GM21529 (cell line): ENCODE data around the gene ST6GALNAC5.
A peak's percentile ranks its signal among the peaks of the same experiment; 100 is the strongest.
"Not testable (repeated sequence)": the region's sequence is repeated elsewhere in the genome, so short reads cannot be mapped to it uniquely, and the experiment has no call there.

Experiments
- ATAC-seq: cut with Tn5 transposase; IDR thresholded peaks from one replicate; pipeline ENCODE4 v1.9.1; 2021; ENCODE audit not compliant: unreplicated experiment

The ST6GALNAC5 gene

GRCh38 chr1:76865696-76866286, 1.5 kb upstream of the ST6GALNAC5 start:
- no peak for ATAC-seq

GRCh38 chr1:76866566-76866965, 714 bp upstream of the ST6GALNAC5 start:
- ATAC-seq: no peak

- ATAC-seq: peak; percentile 45
Measured at GRCh38 chr1:76868154-76868882, 1.0 kb downstream of the ST6GALNAC5 start.

GRCh38 chr1:76868916-76869315, 1.6 kb downstream of the ST6GALNAC5 start:
- ATAC-seq: no peak

GRCh38 chr1:76870037-76870436, 2.8 kb downstream of the ST6GALNAC5 start:
- no peak for ATAC-seq

- ATAC-seq: peak; percentile 97
Measured at GRCh38 chr1:76871355-76871974, 4.2 kb downstream of the ST6GALNAC5 start.

- ATAC-seq: no peak
Measured at GRCh38 chr1:76872944-76873343, 5.7 kb downstream of the ST6GALNAC5 start.

GRCh38 chr1:76876655-76877395, 9.5 kb downstream of the ST6GALNAC5 start:
- ATAC-seq: no peak

GRCh38 chr1:76879014-76879413, 11.7 kb downstream of the ST6GALNAC5 start:
- ATAC-seq: not testable (repeated sequence)

- ATAC-seq: no peak
Measured at GRCh38 chr1:76881762-76882161, 14.5 kb downstream of the ST6GALNAC5 start.

- ATAC-seq: no peak
Measured at GRCh38 chr1:76891931-76892622, 24.8 kb downstream of the ST6GALNAC5 start.

GRCh38 chr1:76892675-76893074, 25.4 kb downstream of the ST6GALNAC5 start:
- no peak for ATAC-seq

GRCh38 chr1:76901158-76901767, 34.0 kb downstream of the ST6GALNAC5 start:
- ATAC-seq: peak; percentile 98

GRCh38 chr1:76905876-76906595, 38.8 kb downstream of the ST6GALNAC5 start:
- ATAC-seq: no peak

- no peak for ATAC-seq
Measured at GRCh38 chr1:76909311-76909710, 42.0 kb downstream of the ST6GALNAC5 start.

- no peak for ATAC-seq
Measured at GRCh38 chr1:76919085-76919484, 51.8 kb downstream of the ST6GALNAC5 start.

GRCh38 chr1:76921590-76921989, 54.3 kb downstream of the ST6GALNAC5 start:
- ATAC-seq: no peak

GRCh38 chr1:76925825-76926224, 58.5 kb downstream of the ST6GALNAC5 start:
- no peak for ATAC-seq

GRCh38 chr1:76928522-76928921, 61.2 kb downstream of the ST6GALNAC5 start:
- ATAC-seq: no peak

- no peak for ATAC-seq
Measured at GRCh38 chr1:76929136-76929535, 61.9 kb downstream of the ST6GALNAC5 start.
